ENCODE data around the gene GKN1. TPM values are rescaled to one million over a fixed set of nuclear protein-coding genes. Genes with fewer than 3 reads are reported as not detected.
"Not testable (repeated sequence)": the region's sequence is repeated elsewhere in the genome, so short reads cannot be mapped to it uniquely, and the experiment has no call there.

GKN1 gene, protein sequence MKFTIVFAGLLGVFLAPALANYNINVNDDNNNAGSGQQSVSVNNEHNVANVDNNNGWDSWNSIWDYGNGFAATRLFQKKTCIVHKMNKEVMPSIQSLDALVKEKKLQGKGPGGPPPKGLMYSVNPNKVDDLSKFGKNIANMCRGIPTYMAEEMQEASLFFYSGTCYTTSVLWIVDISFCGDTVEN
- not detected for polyA plus RNA-seq (2013, experiment 1 of 2; ENCODE audit: insufficient read length)
- polyA plus RNA-seq (2013, experiment 2 of 2; ENCODE audit: insufficient read length) = not detected

DNA sequence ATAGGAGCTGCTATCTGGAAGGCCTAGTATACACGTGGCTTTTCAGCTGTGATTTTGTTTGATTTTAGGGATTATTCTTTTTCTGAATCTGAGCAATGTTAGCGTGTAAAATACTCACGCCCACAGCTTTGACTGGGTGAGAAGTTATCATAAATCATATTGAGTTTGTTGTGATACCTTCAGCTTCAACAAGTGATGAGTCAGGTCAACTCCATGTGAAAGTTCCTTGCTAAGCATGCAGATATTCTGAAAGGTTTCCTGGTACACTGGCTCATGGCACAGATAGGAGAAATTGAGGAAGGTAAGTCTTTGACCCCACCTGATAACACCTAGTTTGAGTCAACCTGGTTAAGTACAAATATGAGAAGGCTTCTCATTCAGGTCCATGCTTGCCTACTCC lies at the start of gene GKN1:
Gene GKN1, plus strand, starts transcription at position 386 of the 400 bp plus-strand sequence. CDS start 42 bp downstream, outside the sequence.
- DNase-seq = peak; percentile 37

DNA sequence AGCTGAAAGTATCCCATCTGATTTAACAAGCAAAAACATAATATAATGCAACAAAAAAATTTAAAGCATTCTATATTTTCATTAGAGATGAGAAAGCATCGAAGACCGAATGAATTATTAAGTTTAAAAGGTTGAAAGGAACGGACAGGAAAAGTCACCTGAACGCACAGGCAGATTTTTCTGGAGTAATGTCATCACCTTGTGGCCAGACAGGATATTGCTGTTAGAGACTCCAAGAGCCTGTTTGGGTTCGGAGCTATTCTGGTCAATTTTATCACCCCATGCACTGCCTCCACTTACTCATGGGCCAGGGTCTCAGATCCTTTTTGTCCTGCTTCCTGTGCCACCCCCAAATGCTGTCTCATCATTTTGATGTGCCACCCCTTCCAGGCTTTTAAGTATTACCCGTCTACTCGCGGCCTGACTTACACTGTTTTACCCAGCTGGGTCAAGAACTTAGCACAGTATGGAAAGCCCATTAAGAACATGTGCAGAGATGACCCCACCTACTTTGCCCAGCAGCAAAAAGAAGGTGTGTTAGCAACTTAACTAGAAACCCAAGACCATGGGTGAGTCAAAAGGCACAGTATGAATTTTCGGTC lies 49.0 kb upstream of the GKN1 start:
- DNase-seq = peak; percentile 22

DNA sequence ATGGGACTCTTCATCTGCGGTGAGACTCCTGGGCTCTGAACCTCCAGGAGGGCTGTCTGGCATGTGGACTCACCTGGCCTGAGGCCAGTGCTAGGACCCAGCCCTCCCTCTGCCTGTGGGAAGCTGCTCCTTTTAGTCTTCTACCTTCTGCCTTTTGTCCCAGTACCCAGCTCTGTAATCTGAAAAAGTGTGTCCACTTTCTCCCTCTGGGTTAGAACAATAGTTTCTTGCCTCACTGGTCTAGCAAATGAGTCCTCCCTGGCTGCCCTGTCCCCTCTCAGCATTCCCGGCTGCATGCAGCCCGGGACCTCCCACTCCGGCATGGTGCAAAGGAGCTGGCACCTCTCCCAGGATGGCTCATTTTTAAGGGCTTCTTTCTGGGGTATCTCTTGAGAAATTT lies 47.6 kb upstream of the GKN1 start:
- DNase-seq = no peak

DNA sequence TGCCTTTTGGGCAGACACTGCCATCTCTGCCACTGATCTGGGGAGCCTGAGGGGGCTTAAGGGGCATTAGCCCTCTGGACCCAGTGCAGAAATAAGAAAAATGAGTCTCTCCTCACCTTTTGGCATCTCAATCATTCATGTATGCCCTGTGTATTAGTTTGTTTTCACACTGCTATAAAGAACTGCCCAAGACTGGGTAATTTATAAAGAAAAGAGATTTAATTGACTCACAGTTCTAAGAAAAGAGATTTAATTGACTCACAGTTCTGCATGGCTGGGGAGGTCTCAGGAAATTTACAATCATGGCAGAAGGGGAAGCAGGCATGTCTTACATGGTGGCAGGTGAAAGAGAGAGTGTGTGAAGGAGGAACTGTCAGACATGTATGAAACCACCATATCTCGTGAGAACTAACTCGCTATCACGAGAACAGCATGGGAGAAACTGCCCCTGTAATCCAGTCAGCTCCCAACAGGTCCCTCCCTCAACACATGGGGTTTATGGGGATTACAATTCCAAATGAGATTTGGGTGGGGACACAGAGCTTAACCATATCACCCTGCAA lies 43.2 kb upstream of the GKN1 start:
- DNase-seq = no peak

DNA sequence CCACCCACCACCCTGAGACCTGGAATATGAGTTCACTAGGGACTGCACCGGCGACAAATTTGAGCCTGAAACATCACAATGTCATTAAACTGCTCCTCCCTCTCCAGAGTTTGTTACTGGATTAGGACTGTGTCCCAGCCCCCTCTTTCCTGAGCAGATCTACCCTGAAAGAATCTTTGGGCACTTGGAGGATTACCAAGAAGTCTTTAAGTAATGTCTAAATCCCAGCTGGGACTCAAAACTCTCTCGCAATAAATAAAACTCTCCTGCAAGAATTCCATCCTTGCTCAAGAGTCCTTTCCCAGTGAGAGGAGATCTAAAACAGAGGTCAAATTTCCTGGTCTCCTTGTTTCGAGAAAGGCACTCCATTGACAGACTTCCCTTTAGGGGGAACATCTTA lies 42.6 kb upstream of the GKN1 start:
- DNase-seq = peak; percentile 74

DNA sequence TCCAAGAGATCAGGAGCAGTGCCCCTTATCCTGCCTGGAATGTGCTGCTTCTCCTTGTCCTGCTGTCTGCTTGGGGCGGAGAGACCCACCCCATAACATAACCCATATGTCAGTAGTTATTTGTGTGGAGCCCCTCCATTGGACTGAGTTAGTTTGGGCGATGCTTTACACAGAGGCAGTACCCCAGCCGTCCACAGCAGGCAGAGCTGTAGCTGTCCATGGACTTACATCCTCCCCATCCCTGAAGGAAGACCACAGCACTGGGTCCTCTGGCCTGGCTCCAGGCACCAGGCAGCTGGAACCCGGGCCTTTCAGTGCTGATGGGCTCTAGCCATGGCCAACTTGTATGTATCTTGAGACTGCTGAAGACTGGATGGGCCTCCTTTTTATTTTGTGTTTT lies 42.0 kb upstream of the GKN1 start:
- no peak for DNase-seq

DNA sequence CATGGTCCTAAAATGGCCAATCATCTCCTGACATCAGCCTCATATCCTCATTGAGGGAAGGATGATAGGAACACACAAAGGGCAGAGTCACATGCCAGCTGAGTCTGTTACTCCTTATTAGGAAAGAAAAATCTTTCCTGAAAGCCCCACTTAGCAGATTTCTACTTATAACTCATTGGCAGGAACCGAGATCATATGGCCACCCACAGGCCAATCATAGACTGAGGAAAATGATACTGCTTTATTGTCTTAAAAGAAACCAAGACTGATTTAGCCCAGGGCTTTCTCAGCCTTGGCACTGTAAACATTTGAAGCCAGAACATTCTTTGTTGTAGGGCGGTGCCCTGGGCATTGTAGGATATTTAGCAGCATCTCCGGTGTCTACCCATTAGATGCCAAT lies 40.4 kb upstream of the GKN1 start:
- DNase-seq = no peak

DNA sequence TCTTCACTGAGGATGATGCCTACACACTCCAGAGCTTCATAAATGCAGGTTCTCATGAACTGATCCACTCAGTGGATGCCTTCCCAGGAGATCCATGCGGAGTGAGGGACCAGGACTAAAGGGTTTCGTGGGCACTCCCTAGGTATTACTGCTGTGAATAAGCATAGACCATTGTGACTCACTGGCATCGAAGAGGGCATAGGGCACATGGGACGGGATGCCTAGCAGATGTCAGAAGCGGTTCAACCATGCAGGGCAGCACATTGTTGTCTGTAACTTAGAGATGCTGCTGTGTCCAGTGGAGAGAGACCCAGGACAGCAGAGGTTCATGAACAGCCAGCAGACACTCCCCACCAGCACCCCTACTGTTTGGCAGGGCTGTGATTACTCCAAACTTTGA lies 39.0 kb upstream of the GKN1 start:
- DNase-seq = no peak

DNA sequence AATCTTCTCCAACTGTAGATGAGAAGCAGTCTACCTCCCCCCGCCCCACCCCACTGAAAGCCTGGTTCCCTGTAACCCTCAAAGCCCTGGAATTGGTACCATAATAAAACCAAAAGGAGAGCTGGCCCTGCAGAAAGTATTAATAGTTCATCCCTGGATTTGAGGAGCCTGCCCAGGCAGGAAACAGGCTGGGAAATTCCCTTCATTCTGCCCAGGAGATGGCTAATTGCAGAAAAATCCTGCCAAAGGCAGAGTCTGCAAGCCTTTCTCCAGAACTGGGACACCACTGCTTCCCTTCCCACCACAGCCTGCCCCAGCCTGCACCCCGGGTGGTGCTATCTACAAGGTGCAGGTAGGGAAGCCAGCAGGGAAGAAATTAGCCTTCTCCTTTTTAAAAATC lies 38.0 kb upstream of the GKN1 start:
- DNase-seq = peak; percentile 74

DNA sequence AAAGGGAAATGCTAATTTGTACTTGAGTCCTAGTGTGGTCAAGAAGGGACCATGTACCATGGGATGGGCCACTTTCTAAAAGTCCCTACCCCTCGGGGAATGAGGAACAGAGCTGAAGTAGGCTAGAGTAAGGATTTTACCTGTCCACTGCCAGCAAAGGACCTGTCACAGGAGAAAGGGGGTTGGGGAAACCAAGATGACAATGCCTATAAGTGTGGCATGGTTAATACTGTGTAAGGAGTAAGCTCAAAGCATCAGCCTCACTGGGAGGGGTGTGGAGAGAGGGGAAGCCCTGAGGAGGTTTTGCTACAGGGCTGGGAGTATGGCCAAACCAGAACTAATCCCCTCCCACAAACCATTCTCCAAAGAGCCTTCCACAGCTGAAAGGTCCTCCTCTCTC lies 37.5 kb upstream of the GKN1 start:
- DNase-seq = peak; percentile 43

DNA sequence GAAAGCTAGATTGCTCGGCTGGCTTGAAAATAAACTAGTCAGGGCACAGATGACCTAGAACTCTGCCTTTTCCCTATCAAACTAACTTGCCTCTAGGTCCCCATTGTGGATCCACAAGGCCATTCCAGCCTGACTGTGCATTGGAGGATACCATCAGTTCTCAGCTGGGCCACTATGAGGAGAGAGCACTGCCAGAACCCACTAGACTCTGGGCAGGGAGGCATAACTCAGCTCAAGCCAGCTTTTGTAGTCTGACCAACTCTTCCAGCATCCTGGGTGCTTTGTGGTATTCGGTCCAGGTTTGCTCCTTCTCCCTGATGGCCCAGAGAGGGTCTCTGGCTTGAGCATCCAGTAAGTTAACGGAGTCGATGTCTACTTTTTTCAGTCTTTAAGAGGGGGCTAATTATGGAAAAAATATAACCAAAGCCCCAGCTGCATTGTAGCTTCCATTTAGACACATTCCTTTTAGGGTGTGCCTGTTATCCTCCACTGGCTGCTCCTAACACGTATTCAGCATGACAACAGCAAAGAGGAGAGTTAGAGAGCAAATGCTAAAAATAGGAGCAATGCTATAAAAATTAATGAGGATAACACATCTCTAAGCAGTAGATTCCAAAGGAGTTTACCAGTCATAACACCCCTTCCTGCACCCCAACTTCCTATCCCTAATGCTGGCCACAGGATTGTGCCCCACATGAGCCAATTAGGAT lies 36.9 kb upstream of the GKN1 start:
- DNase-seq = no peak

DNA sequence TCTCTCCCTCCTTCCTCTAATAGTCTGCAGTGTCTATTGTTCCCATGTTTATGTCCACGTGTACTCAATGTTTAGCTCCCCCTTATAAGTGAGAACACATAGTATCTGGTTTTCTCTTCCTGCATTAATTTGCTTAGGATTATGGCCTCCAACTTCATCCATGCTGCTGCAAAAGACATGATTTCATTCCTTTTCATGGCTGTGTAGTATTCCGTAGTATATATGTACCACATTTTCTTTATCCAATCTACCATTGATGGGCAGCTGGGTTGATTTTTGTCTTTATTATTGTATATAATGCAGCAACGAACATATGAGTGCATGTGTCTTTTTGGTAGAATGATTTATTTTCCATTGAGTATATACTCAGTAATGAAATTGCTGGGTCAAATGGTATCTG lies 35.5 kb upstream of the GKN1 start:
- DNase-seq = no peak

DNA sequence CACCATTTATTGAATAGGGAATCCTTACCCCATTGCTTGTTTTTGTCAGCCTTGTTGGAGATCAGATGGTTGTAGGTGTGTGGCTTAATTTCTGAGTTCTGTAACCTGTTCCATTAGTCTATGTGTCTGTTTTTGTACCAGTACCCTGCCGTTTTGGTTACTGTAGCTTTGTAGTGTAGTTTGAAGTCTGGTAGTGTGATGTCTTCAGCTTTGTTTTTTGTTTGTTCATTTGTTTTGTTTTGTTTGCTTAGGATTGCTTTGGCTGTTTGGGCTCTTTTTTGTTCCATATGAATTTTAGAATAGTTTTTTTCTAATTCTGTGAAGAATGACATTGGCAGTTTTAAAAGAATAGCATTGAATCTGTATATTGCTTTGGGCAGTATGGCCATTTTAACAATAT lies 34.5 kb upstream of the GKN1 start:
- no peak for DNase-seq

DNA sequence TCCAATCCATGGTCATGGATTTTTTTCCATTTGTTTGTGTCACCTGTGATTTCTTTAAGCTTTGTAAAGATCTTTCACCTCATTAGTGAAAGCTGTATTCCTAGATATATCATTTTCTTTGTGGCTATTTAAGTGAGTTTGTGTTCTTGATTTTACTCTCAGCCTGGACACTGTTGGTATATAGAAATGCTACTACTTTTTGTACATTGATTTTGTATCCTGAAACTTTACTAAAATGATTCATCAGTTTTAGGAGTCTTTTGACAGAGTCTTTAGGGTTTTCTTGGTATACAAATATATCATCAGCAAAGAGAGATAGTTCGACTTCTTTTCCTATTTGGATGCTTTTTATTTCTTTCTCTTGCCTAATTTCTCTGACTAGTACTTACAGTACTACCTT lies 34.1 kb upstream of the GKN1 start:
- no peak for DNase-seq

DNA sequence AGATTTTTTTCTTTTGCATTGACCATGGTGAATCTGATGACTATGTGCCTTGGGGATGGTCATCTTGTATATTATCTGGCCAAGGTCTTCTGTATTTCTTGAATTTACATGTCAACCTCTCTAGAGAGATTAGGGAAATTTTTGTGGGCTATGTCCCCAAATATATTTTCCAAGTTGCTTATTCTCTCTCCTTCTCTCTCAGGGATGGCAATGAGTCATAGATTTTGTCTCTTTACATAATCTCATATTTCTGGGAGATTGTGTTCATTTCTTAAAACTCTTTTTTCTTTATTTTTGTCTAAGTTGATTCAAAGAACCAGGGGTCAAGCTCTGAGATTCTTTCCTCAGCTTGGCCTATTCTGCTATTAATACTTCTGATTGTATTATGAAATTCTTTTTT lies 31.6 kb upstream of the GKN1 start:
- no peak for DNase-seq

DNA sequence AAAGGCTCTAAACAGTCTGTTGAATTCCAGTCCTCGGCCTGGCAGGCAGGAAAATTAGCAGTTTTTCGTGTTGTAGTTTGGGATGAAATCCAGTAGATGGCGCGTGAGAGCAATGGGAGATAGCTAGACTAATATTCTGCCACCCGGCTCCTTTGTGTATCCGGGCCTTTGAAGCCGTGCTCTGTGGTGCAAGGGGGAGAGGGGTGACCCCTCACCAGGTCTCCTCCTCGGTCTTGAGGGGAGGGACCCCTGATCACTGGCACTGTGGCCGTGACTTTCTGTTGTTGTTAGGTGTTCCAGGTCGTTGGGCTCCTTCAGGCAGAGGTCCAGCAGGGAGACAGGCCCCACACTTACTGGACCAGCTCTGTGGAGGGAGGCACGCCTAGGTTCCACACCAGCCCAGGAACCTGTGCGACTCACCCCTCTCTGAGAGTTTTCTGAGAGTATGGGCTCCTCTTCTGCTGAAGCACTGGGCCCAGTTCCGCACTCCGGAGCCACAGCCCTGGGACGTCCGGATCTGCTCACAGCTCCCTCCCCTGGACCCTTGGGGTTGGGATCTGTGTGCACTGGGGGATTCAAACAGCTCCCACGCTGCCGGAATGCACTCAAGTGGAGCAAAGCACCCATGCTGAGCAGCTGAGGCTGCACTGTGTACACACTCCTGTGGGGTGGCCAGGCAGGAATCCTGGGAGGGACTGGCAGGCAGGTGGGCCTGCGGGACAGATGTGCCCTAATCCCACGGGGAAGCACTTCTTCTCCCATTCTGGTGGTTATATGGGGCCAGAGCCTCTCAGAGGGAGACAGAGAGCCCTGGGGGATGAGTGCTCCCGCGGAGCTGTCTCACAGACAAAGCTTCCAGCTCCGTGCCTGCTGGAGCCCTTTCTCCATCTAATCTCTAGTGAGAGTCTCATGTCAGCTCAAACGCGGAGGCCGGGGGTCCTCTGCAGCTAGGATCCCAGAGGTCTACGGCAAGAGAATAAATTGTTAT lies 30.6 kb upstream of the GKN1 start:
- DNase-seq = peak; percentile 66

DNA sequence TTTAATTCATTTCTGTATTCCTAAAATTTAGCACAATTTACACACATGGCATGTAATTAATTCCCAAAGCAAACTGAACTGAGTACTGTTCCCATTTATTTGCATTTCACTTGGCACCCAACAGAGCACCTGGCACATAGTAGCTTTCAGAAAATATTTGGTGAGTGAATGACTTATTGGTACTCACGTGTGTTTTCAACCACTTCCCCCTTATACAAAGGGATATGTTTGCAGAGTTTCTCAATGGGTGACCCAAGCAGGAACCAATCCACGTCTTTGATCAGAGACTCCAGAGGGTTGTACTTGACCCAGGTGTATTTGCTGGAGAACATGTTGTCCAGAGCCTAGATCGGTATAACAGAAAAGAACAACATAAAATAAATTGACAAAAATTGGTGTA lies 28.3 kb upstream of the GKN1 start:
- no peak for DNase-seq

DNA sequence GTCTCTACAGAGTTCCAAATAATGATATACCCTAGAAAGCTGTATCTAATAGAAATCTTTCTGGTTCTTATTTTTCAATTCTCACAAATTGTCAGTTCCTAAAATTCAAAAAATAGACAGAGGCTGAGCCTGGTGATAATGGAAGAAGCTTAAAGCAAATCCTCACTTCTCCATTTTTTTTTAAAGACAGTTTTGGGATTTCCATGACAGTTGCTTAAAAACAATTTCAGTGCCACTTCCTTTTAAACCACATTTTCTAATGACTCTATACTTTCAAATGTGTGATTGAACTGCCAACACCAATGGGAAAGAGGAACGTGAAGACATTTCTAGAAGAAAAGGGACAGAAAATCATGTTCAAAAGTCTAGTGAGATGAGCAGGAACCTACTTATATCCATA lies 25.7 kb upstream of the GKN1 start:
- DNase-seq = no peak

DNA sequence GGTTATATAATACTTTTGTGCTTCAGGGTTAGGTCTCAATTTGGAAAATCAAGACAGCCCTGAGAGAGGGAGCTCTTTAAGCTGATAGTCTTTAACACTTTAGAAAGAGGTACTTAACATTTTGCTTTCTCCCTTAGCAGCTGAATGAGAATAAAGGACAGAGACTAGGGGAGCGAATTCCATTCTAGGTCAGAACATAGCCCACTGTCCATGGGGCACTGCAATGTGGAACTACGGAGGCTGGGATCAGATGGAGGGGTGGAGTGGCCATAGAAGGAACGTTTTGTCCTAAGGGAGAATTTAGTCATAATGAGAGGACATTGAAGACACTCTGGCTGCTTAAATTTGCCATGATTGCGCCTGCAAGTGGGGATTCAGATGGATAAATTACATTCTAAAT lies 22.5 kb upstream of the GKN1 start:
- DNase-seq = no peak

DNA sequence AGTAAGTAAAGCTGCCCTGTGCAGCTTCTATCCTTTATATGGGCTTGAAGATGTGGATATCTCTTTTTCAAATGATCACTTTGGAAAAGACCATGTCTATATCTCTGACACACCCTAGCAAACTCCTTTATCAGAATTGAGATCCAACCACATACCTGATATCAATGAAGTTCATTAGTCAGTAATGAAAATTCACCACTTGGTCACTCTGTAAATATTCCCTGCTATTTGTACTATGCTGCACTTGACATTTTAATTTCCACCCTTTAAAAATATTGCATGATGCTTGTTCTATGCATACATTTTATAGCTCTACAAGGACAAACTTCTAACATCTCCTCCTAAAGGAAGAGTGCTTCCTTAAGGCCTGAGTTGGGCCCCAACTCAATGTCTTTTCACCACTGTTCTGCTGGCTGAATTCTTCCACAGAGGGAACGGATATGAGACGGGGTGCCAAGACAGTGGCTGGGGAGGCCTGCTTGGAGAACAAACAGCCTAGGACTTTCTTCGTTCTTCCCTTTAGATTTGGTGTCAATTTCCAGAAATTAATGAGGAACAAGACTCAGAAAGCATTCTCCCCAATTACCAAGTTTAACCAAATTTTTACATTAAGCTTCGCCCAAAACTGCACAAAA lies 21.4 kb upstream of the GKN1 start, which contains the start of gene GKN2:
Gene GKN2, minus strand, starts transcription at position 7 of the 635 bp plus-strand sequence. CDS start 32 bp downstream, outside the sequence.
- DNase-seq = no peak

DNA sequence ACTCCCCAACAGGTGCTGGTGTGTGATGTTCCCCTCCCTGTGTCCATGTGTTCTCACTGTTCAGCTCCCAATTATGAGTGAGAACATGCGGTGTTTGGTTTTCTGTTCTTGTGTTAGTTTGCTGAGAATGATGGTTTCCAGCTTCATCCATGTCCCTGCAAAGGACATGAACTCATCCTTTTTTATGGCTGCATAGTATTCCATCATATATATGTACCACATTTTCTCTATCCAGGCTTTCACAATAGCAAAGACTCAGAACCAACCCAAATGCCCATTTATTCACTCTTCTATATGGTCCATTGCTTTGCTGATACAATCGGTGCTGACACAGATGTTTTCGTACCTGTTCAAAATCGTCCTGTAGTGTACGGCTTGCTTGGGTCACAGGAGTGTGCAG lies 19.0 kb upstream of the GKN1 start:
- DNase-seq = not testable (repeated sequence)

DNA sequence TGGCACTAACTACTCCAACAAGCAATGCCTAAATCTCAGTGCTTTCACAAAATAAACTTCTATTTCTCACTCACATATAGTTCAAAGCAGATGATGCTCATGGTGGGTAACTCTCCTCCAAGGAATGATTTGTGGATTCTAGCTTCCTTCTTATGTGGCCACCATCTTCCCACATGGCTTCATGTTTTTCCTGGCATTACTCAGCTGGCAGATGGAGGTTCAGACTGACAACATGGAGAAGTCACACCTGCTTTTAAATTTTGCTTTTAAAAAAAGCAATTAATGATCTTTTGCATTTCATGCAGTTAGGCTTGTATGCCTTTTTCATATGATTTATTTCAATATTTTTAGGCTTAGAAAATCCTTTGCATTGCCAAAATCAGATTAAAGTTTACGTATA lies 15.4 kb upstream of the GKN1 start:
- no peak for DNase-seq
